ENCODE results near the gene TOMM40.
"Not testable (repeated sequence)": the region's sequence is repeated elsewhere in the genome, so short reads cannot be mapped to it uniquely, and the experiment has no call there.

The TOMM40 gene

DNA sequence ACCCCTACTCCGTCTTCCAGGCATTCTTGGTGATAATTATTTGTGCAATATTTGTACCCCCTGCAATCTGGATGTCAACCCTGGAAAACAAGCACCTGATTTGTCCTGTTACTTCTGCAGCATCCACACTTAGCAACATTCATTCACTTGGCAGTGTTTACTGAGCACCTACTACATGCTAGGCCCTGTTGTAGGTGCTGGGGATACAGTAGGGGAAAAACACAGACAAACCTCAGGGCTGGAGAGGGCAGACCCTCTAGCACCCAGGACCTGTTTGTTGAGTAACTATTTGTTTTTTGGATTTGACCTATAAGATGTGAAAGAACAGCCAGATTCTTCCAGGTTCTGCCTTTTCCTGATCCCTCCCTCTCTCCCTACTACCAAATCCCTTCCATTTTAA is 35.4 kb upstream of the TOMM40 start:
- WGBS = no CpG with 5 or more reads among the region's 1 CpG
- Histone ChIP-seq H3K4me1 (ENCODE audit: insufficient read depth, low read length) (no peaks in the 10 kb centered on the region; the same call in 1 of the 2 replicates), H3K36me3 (ENCODE audit: insufficient read depth, low read length) (peaks cover 40% of the 10 kb centered on the region), H3K27ac (ENCODE audit: low read depth, low read length) (no peak overlapping the region), H3K4me3 (ENCODE audit: low read length) (no peak overlapping the region), H3K27me3 (ENCODE audit: insufficient read depth, low read length) (no peaks in the 10 kb centered on the region), H3K9ac (ENCODE audit: low read depth, low read length) (no peak overlapping the region), H3K9me3 (ENCODE audit: insufficient read depth, low read depth, low read length) (no peaks in the 10 kb centered on the region)

DNA sequence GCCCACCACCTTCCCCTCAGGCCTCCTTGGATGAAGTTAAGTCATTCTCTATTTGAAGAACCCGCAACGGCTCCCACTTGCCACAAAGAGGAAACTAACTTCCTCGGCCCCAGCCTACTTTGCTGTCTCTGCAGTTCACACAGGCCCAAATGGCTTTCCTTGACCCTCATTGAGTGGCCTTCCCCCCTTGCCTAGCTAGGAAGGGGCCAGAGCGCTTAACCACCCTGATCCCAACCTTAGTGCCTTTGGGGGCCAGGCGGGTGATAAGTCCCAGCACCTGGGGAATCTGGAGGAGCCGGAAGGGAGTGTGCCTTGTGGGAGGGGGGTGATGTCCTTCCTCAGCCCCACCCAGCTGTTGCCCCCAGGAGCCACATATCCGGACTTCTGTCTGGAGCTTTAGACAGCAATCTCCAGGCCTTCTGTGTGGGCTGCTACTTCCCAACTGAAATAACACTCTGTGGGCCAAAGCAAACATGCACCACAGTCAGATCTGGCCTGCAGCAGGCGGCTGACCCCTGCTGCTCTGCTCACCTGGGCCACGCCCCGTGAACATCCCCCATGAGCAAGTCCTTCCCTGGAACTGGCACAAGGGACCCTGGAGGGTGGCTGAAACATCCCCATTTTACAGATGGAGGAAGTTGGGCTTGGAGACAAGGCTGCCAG is 34.5 kb upstream of the TOMM40 start:
- no peaks in the 10 kb centered on the region for H3K27me3 ChIP-seq (ENCODE audit: insufficient read depth, low read length)
- H3K4me3 ChIP-seq (ENCODE audit: low read length) = no peak overlapping the region
- no peaks in the 10 kb centered on the region for H3K9me3 ChIP-seq (ENCODE audit: insufficient read depth, low read depth, low read length)
- no peak overlapping the region for H3K9ac ChIP-seq (ENCODE audit: low read depth, low read length)
- peaks cover 44% of the 10 kb centered on the region for H3K36me3 ChIP-seq (ENCODE audit: insufficient read depth, low read length)
- no peak overlapping the region for H3K27ac ChIP-seq (ENCODE audit: low read depth, low read length)
- H3K4me1 ChIP-seq (ENCODE audit: insufficient read depth, low read length) = no peaks in the 10 kb centered on the region; the same call in 1 of the 2 replicates
- 88% methylated on average over 10 of the region's 10 CpGs for WGBS

GRCh38 chr19:44857837-44858236 is 33.2 kb upstream of the TOMM40 start:
- H3K27ac ChIP-seq (ENCODE audit: low read depth, low read length) = no peak overlapping the region
- no peak overlapping the region for H3K9ac ChIP-seq (ENCODE audit: low read depth, low read length)
- H3K27me3 ChIP-seq (ENCODE audit: insufficient read depth, low read length) = no peaks in the 10 kb centered on the region
- peaks cover 50% of the 10 kb centered on the region for H3K36me3 ChIP-seq (ENCODE audit: insufficient read depth, low read length)
- no peaks in the 10 kb centered on the region; the same call in 1 of the 2 replicates for H3K4me1 ChIP-seq (ENCODE audit: insufficient read depth, low read length)
- WGBS = 97% methylated on average over 4 of the region's 4 CpGs
- H3K4me3 ChIP-seq (ENCODE audit: low read length) = no peak overlapping the region
- no peaks in the 10 kb centered on the region for H3K9me3 ChIP-seq (ENCODE audit: insufficient read depth, low read depth, low read length)

DNA sequence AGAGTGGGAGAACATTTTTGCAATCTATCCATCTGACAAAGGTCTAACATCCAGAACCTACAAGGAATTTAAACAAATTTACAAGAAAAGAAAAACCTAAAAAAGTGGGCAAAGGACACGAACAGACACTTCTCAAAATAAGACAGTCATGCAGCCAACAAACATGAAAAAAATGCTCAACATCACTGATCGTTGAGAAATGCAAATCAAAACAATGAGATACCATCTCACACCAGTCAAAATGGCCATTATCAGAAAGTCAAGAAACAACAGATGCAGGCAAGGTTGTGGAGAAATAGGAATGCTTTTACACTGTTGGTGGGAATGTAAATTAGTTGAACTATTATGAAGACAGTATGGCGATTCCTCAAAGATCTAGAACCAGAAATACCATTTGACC is 29.5 kb upstream of the TOMM40 start:
- H3K4me1 ChIP-seq (ENCODE audit: insufficient read depth, low read length); H3K9me3 ChIP-seq (ENCODE audit: insufficient read depth, low read depth, low read length); H3K4me3 ChIP-seq (ENCODE audit: low read length); H3K9ac ChIP-seq (ENCODE audit: low read depth, low read length); H3K27ac ChIP-seq (ENCODE audit: low read depth, low read length); H3K27me3 ChIP-seq (ENCODE audit: insufficient read depth, low read length): not testable (repeated sequence)
- H3K36me3 ChIP-seq (ENCODE audit: insufficient read depth, low read length) = peaks cover 57% of the 10 kb centered on the region
- 92% methylated on average over 3 of the region's 3 CpGs for WGBS

DNA sequence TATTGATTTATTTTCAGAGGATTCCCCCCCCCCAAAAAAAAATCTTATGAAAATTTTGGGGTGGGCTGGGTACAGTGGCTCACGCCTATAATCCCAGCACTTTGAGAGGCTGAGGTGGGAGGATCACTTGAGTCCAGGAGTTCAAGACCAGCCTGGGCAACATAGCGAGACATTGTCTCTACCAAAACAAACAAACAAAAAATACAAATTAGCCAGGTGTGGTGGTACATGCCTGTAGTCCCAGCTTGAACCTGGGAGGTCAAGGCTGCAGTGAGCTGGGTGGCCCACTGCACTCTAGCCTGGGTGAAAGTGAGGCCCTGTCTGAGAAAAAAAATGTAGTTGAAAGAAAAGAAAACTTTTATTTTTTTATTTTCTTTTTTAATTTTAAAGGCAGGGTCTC is 27.1 kb upstream of the TOMM40 start:
- 100% methylated on average over 1 of the region's 2 CpGs for WGBS
- Histone ChIP-seq H3K4me1 (ENCODE audit: insufficient read depth, low read length) (no peaks in the 10 kb centered on the region), H3K36me3 (ENCODE audit: insufficient read depth, low read length) (peaks cover 67% of the 10 kb centered on the region), H3K27me3 (ENCODE audit: insufficient read depth, low read length) (no peaks in the 10 kb centered on the region), H3K4me3 (ENCODE audit: low read length) (no peak overlapping the region), H3K9me3 (ENCODE audit: insufficient read depth, low read depth, low read length) (no peaks in the 10 kb centered on the region), H3K9ac (ENCODE audit: low read depth, low read length) (no peak overlapping the region), H3K27ac (ENCODE audit: low read depth, low read length) (no peak overlapping the region)

GRCh38 chr19:44865196-44865767 is 25.8 kb upstream of the TOMM40 start:
- Histone ChIP-seq H3K27me3 (ENCODE audit: insufficient read depth, low read length) (no peaks in the 10 kb centered on the region), H3K36me3 (ENCODE audit: insufficient read depth, low read length) (peaks cover 65% of the 10 kb centered on the region), H3K27ac (ENCODE audit: low read depth, low read length) (no peak overlapping the region), H3K4me1 (ENCODE audit: insufficient read depth, low read length) (no peaks in the 10 kb centered on the region), H3K4me3 (ENCODE audit: low read length) (no peak overlapping the region), H3K9ac (ENCODE audit: low read depth, low read length) (no peak overlapping the region), H3K9me3 (ENCODE audit: insufficient read depth, low read depth, low read length) (no peaks in the 10 kb centered on the region)
- WGBS = 97% methylated on average over 27 of the region's 27 CpGs

GRCh38 chr19:44866664-44867063 is 24.4 kb upstream of the TOMM40 start:
- Histone ChIP-seq H3K36me3 (ENCODE audit: insufficient read depth, low read length) (peaks cover 67% of the 10 kb centered on the region), H3K9ac (ENCODE audit: low read depth, low read length) (no peak overlapping the region), H3K27ac (ENCODE audit: low read depth, low read length) (no peak overlapping the region), H3K4me1 (ENCODE audit: insufficient read depth, low read length) (no peaks in the 10 kb centered on the region), H3K27me3 (ENCODE audit: insufficient read depth, low read length) (no peaks in the 10 kb centered on the region), H3K9me3 (ENCODE audit: insufficient read depth, low read depth, low read length) (no peaks in the 10 kb centered on the region), H3K4me3 (ENCODE audit: low read length) (no peak overlapping the region)
- 98% methylated on average over 4 of the region's 4 CpGs for WGBS

- Histone ChIP-seq H3K4me3 (ENCODE audit: low read length) (no peak overlapping the region), H3K36me3 (ENCODE audit: insufficient read depth, low read length) (peaks cover 70% of the 10 kb centered on the region), H3K9ac (ENCODE audit: low read depth, low read length) (no peak overlapping the region), H3K4me1 (ENCODE audit: insufficient read depth, low read length) (no peaks in the 10 kb centered on the region), H3K27me3 (ENCODE audit: insufficient read depth, low read length) (no peaks in the 10 kb centered on the region), H3K27ac (ENCODE audit: low read depth, low read length) (no peak overlapping the region), H3K9me3 (ENCODE audit: insufficient read depth, low read depth, low read length) (no peaks in the 10 kb centered on the region)
- 90% methylated on average over 12 of the region's 12 CpGs for WGBS
These were observed 23.5 kb upstream of the TOMM40 start for GRCh38 chr19:44867578-44867977.

GRCh38 chr19:44869733-44870470 is 21.2 kb upstream of the TOMM40 start:
- WGBS = 94% methylated on average over 13 of the region's 13 CpGs
- H3K36me3 ChIP-seq (ENCODE audit: insufficient read depth, low read length) = peaks cover 89% of the 10 kb centered on the region
- no peaks in the 10 kb centered on the region for H3K27me3 ChIP-seq (ENCODE audit: insufficient read depth, low read length)

DNA sequence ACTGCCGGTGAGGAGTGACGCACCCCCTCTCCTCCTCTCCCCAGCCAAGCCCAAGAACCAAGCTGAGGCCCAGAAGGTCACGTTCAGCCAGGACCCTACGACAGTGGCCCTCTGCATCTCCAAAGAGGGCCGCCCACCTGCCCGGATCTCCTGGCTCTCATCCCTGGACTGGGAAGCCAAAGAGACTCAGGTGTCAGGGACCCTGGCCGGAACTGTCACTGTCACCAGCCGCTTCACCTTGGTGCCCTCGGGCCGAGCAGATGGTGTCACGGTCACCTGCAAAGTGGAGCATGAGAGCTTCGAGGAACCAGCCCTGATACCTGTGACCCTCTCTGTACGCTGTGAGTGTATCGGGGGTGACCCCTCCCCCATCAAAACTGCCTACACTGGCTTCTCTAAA is 19.2 kb upstream of the TOMM40 start:
- 97% methylated on average over 14 of the region's 14 CpGs for WGBS
- no peak overlapping the region for H3K4me3 ChIP-seq (ENCODE audit: low read length)
- no peaks in the 10 kb centered on the region for H3K9me3 ChIP-seq (ENCODE audit: insufficient read depth, low read depth, low read length)
- 0 out of 2 replicates have a peak, but pooled peaks cover 3% of the 10 kb centered on the region for H3K4me1 ChIP-seq (ENCODE audit: insufficient read depth, low read length)
- no peak overlapping the region for H3K27ac ChIP-seq (ENCODE audit: low read depth, low read length)
- no peak overlapping the region for H3K9ac ChIP-seq (ENCODE audit: low read depth, low read length)
- no peaks in the 10 kb centered on the region for H3K27me3 ChIP-seq (ENCODE audit: insufficient read depth, low read length)
- peaks cover 89% of the 10 kb centered on the region for H3K36me3 ChIP-seq (ENCODE audit: insufficient read depth, low read length)

More at GRCh38 chr19:44869733-44870470, 21.2 kb upstream of the TOMM40 start:
- Histone ChIP-seq H3K9ac (ENCODE audit: low read depth, low read length) (no peak overlapping the region), H3K4me3 (ENCODE audit: low read length) (no peak overlapping the region), H3K9me3 (ENCODE audit: insufficient read depth, low read depth, low read length) (no peaks in the 10 kb centered on the region), H3K4me1 (ENCODE audit: insufficient read depth, low read length) (no peaks in the 10 kb centered on the region), H3K27ac (ENCODE audit: low read depth, low read length) (no peak overlapping the region)

DNA sequence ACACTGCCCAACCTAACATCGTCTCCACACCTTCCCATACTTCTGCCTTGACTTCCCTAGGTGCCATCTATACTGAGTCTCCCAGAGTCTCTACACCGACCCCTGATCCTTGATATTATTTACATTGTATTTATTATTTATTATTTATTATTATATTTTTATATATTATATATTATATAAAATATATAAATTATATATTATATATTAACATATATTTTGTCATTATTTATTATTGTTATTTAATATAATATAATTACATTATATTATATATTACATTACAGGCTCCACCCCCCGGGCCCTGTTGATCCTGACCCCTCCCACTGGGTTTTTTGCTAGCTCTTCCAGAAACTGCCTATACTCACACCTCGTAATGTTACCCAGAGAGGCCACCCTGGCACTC is 18.4 kb upstream of the TOMM40 start:
- Histone ChIP-seq H3K36me3 (ENCODE audit: insufficient read depth, low read length) (peaks cover 91% of the 10 kb centered on the region), H3K9ac (ENCODE audit: low read depth, low read length) (no peak overlapping the region), H3K4me1 (ENCODE audit: insufficient read depth, low read length) (peaks cover 12% of the 10 kb centered on the region; the same call in 1 of the 2 replicates), H3K27ac (ENCODE audit: low read depth, low read length) (no peak overlapping the region), H3K4me3 (ENCODE audit: low read length) (no peak overlapping the region), H3K27me3 (ENCODE audit: insufficient read depth, low read length) (no peaks in the 10 kb centered on the region), H3K9me3 (ENCODE audit: insufficient read depth, low read depth, low read length) (no peaks in the 10 kb centered on the region)
- 80% methylated on average over 3 of the region's 4 CpGs for WGBS
